Occipital lobe (tissue), 2 donors: ENCODE measurements around the gene RELN. TPM values are rescaled to one million over a fixed set of nuclear protein-coding genes. Genes with fewer than 3 reads are reported as not detected.

Experiments
- DNase-seq: peaks from one replicate; lab custom pipeline; 2025; lab: John Stamatoyannopoulos, UW
- total RNA-seq: library from RNA; depleted of rRNA; stranded (reverse); fragments of >200 nt; gene quantifications from one replicate; pipeline ENCODE4 v1.2.3, GENCODE V29; 2014

Gene RELN
- total RNA-seq, 1 donor from 2014 or later = 34.2 TPM

DNA sequence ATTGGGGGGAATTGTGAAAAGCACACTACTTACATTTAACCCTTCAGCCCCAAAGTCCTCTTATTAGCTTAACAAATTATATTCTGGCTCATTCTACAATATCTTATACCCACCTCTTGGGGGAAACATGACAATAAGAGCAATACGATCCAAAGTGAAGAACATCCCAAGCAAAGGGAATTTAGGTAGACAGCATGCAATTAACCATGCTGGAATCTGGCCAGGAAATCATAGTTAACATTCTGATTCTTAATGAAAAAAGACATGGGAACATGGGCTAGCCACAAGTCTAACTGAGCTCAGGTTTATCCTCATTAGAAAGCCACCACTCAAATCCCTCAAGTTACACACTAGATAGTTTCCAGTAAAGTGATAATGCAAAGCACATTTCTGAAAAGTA is 301.5 kb downstream of the RELN start:
- DNase-seq = no peak

DNA sequence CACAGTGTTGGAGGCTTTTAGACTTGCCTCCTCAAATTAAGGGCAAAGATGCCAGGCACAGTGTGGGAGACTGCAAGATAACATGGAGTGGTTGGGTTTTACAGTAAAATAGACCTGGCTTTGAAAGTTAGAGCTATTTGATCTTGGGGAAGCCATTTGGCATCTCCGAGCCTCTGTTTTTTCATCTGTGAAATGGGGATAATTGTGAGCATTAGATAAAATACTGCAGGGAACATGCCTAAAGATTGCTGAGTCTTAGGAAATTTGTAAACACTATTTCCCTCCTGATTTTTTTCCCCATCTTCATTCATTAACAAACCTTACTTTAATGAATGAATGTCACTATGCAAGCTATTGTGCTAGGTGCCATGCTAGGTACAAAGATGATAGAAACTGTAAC is 302.2 kb downstream of the RELN start:
- DNase-seq = no peak

DNA sequence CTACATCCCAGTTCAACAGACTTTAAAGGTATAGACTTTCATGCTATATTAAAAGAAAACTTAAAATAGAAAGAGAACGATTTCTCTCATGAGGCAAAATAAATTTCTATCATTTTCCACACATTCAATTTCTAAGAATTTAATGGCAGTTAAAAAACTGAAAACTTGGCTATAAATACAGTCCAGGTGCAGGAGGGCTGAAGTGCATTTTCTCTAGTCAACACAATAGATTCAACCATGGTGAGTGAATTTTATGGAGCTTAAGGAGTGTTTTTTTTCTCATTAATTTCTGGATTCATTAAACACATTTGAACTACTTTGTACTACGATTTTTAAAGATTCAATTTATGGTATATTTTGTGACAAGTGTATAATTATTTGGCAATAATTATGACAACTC is 302.7 kb downstream of the RELN start:
- no peak for DNase-seq

DNA sequence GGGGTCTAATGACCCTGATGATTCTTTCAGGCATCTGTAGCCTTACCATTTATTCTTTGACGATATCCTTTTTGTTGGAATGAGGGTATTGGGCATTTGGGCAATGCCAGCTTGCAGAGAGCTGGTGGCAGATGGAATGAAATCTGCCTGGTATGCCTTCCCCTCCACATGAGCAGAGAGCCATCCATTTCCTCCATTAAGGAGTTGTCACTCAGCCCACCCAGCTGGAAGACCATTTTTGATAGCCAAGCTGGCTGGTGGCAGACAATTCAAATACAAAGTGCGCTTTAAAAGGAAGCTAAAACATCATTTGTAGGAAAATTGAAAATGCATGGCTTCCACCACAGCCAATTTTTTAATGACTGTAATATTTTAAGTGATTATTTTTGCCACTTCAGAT is 303.4 kb downstream of the RELN start:
- no peak for DNase-seq

DNA sequence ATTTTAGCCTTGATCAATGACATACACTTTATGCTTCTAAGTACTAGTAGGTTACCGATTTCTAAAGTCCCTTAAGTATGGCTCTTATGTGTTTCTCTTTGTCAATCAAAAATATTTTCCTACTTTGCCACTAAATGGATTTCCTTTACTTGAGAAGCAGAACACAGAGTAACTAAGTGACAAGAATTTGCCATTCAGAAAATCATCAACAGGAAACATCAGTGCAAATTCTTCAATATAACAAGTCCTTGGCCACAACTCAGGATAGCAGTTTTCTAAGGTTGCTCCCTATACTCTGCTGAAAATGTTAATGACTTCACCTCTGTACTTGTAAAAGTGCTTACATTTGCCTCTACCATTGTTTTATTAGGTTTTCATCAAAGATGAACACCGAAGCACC is 303.8 kb downstream of the RELN start:
- DNase-seq = no peak

DNA sequence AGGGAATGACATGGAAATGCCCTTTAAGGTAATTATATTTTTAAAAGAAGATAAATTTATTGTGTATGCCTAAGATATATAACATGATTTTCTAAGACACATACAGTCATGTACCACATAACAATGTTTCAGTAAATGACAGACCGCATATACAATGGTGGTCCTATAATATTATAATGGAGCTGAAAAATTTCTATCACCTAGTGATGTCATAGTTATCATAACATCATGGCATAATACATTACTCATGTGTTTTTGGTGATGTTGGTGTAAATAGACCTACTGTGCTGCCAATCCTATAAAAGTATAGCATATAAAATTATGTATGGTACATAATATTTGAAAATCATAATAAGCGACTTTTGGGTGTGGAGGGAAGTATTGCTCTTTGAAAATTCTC is 306.1 kb downstream of the RELN start:
- no peak for DNase-seq

DNA sequence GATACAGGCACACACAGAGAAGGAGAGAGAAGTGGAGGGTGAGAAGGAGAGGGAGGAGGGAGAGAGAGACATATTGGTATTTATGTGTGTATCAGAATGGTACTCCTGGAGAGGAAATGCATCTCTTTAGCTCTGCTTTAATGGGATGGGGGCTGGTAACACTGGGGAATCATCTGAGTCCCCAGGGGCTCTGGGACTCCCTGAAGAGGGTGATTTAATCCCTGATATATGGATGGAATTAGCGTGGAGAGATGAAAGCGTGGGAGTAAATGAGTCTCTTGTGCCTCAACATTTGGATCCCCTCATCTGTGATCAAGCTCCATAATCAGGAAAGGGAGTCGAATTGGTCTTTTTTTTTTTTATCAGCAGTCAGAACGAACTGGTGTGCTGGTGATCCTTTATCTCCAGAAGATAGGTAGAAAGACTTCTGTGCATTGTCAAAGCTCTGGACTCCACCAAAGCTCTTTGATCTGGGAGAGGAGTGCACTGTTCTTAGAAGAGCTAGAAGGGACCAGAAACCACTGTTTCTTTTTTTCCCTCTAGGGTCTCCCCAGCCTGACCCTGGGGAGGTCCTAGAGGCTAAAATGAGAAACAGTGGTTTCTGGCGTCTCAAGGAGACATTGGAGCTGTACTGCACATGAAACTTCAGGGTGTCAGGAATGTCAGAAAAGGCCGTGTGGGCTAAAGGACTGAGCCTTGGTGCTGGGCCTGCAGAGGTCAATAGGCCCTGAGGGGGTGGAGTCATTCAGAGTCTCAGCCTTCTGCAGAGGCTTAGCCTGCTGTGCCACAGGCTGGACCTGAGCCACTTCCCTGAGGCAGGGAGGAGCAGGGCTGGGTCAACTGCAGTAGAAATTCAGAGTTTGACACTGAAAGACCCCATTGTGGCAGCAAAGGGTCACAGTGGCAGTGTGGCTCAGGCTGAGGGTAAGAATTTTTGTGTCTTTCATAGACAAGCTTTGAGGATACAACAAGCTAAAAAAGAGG is 309.0 kb downstream of the RELN start:
- DNase-seq = no peak

DNA sequence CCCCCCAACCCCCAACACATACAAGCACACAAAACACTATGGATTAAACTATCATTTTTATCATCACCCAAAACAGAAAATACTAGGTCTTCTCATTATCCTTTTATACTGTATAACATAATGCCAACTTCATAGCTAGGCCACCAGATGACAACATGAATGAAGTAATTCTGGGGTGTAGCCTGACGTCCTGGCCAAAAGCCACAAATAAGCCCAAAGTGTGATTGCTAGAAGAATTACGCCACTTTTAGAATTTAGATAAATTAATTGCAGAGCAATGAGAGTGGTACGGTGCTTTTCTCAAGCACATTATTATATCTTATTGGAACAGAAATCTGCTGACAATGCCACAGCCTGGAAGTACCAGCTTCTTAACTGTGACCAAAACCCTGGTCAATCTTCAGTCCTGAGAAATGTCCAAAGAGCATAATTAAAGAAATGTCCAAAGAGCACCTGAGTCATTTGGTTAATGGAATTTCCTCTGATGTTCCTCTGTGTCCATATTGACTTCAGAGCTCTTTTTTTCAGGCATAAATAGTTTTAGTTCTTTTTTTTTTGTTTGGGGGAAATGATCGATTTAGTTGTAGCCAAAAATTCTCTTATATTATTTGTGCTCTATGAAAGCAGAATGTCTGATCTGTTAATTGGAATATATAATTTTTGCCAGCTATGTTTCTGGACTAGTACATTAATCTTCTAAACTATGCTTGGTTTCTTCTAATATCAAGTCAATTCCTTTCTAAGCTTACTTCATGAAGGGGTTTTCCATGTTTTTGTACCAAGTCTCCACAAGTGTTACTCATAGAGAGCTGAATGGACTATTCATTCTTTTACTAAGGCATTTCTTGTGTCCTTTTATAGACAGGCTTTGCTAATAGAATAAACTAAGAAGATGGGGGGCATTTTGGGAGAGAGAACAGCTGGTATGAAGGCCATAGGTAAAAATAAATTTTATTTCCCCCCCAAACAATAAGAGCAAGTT is 310.0 kb downstream of the RELN start:
- no peak for DNase-seq

DNA sequence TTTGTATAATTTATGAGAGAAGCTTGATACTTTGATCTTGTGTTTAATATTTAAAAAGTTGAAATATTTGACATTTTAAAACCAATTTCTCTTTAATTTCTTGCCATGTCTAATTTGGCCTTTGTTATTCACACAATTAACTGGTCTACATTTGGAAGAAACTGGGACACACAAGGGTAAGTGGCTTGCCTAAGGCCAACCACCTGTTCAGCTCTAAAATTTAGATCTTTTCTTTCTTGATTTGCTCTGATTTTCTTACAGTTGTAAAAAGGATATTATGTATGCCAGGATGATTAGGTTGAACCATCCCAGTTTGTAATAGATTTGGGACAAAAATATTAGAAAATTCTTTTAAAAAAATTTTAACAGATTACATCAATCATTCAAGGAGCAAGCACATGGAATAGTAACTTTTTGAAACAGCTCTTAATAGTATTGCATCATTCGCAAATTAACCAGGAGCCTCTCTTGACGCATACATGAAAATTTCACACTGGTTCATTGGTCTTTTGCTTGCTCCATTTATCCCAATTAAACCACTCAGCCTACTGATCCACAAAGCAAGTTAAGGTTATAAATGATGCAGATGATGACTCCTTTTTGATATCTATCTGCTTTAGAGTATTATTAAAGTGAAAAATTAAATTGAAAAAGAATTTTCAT is 321.0 kb downstream of the RELN start:
- DNase-seq = no peak

DNA sequence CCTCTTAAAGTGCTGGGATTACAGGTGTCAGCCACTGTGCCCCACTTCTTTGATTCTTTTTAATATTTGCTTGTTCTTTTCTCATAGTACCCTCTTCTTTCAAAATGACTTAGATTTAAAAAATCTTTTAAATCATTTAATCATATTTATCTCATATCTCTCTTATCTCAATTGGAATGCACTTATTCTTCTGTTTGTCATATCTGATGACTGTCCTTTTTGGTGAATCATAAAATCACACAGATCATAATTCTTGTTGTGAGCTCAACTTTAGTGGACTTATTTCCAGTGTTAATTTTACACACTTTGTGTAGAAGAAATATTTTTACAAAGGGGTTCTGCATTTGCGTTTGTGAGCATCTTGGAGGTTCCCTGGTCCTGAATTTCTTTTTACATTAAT is 323.1 kb downstream of the RELN start:
- no peak for DNase-seq

DNA sequence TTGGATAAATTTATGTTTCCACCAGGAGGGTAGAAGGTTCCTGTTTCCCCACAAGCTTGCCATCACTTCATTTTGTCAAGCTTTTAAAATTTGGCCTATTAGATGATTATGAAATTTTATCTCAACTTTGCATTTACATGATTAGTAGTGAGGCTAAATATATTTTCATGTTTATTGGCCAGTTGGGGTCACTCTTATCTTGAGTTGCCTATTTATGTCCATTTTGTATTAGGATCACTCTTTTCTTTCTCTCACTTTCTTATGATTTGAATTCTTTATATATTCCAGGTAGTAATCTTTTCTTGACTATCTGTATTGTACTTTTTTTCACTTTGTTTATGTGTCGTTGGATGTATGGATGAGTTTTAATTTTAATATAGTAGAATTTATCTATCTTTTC is 324.9 kb downstream of the RELN start:
- no peak for DNase-seq

DNA sequence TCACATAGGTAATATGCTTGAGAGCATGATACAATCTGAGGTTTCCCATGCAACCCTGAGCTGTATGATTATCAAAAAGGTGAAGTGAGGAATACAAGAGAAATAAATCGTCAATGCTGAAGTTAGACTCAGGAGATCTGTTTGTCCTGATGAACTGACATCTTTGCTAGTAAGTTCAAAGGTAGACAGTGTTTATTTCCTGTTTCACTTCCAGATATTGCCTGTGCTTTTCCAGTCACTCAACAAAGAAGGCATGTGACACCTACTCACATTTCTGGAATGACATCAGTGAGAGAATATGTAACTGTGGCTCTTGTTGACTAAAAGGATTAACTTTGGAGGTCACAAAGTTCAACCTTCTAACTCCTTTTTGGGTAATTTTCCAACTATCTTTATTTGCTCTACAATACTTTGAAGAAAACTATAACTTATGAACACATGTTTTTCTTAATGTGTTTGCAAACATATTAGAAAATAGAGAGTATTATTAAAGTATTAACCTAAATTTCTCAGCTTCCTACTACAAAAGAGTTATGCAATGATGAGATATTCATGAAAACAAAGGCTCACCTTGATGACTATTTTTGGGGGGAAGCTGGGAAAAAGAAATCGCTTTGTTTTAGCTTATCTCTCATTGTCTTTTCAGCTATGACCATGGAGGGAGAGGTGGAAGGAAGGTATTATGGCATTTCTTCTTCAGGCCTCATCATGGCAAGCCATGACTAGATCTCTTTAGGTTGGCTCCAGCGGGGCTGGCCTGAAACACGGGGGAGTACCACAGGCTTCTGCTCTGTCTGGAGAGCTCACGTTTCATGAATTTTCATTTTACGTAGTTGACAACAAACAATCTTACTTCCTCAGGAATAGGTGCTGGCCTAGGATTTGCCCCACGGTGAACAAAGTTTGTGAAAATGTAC is 328.7 kb downstream of the RELN start:
- no peak for DNase-seq

DNA sequence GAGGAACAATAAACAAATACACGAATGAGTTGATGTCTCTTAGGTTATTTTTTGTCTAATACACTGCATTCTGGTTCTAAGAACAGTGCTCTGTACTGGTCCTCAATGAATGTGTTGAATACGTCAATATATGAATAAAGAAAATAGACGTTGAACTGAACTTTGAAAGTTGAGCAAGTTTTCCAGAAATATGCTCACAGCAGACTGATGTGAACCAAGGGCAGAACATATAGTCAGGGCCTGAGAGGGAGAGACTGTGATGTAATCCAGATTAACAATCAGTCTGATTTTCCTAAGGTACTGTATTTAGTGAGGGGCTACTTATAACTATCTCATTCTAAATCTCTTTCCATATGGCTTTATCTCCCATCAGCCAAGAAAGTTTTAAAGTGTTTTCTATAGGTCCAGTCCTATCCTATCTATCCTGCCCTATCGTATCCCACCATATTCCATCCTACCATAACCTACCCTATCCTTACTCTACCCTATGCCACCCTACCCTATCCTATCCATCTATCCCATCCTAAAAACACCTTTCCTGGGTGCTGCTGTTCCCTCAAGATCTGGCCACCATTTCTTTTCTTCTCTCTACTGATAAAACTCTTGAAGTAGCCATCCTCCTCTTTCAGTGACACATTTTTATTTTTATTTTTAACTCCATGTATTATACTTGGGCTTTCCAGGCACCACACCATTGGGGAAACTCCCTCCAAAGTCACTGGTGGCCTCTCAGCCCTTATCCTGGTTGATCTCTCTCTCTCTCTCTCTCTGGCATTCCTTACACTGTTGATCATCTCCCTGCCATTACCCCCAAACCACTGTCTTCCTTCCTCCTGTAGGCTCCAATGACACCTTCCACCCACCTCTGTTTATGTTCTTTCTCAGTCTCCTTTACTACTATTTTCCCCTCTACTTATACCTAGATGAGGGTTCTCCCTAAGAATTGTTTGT is 331.1 kb downstream of the RELN start:
- DNase-seq = no peak

DNA sequence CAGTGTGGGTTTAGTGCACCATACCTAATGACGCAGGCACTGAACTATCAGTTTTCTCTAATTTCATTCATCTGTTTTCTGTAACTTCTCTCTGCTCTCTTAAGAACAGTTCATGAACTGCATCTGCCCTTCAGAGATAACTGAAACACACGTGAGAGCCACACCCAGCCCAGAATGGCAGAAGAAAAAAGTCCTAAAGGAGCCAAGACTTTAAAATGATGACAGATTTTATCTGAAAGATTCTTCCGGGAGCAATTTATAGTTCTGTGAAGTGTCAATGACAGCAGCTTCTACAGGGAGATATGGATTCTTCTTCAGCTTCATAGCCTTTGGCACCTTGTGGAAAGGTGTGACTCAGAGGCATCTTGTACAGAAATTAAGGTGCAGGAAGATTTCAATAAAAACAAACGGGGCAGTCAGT is 332.0 kb downstream of the RELN start:
- DNase-seq = no peak

DNA sequence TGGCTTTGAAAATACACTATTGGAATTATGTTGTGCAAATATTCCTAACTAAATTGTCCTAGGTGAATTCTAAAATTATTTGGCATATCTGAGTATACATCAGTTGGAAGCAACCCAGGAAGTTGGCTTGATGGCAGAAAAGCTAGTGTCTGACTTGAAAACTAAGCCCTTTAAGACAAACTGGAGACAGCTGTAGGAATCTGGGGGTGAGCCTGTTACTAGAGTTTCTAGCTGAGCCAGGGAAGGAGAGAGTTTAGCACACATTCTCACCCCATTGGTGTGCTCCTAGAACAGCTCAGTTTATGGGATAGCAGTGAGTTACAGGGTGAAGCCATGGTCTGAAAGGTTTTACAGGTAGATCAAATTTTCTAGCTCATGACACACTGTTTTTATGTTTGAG is 333.2 kb downstream of the RELN start:
- DNase-seq = no peak

DNA sequence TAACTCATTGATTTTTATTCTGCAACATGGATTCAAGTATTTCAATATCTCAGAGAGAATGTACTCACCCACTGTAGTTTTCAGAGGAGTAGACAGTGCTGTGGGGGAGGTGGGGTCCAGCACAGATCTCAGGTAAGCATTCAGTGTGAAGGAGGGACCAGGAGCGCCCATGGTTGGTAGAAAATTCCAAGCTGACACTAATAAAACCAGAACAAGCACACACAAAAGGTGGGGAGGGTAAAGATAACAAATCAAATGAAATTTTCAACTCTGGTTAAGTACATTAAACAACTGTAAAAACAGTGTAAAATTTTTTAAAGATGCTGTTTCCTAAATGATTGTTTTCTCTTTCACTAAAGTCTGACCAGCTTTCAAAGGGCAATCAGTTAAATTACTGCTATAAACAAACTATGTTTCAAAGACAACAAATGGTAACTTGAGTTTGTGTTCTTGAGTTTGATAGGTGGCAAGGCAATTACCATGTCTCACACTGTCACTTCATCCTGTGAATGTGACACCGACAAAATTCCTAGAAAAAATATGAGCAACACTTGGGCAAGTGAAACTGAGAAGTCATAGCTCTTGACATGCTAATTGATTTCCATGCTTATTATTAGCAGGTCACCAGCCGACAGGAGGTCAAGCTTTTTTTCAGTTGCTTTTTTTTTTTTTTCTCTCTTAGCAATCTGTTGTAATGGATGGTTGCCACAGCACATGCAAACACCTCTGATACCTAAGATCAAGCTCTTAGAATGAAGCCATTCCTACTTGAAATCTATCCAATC is 337.7 kb downstream of the RELN start:
- DNase-seq = no peak

DNA sequence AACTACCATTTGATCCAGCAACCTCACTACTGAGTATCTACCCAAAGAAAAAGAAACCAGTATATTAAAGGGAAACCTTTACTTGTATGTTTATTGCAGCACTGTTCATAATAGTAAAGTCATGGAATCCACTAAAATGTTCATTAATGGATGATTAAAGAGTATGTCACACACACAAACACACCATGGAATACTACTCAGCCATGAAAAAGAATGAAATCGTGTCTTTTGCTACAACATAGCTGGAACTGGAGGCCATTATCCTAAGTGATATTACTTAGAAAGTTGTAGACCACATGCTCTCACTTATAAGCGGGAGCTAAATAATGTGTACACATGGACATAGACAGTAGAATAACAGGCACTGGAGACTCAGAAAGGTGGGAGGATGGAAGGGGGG is 340.4 kb downstream of the RELN start:
- no peak for DNase-seq

DNA sequence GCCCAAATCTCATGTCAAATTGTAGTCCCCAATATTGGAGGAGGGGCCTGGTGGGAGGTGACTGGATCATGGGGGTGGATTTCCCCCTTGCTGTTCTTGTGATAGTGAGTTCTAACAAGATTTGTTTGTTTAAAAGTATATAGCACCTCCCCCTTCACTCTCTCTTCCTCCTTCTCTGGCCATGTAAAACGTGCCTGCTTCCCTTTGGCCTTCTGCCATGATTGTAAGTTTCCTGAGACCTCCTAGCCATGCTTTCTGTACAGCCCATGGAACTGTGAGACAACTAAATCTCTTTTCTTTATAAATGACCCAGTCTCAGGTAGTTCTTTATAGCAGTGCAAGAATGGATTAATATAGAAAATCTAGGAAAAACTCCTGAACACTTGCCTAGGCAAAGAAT is 341.3 kb downstream of the RELN start:
- DNase-seq = no peak

DNA sequence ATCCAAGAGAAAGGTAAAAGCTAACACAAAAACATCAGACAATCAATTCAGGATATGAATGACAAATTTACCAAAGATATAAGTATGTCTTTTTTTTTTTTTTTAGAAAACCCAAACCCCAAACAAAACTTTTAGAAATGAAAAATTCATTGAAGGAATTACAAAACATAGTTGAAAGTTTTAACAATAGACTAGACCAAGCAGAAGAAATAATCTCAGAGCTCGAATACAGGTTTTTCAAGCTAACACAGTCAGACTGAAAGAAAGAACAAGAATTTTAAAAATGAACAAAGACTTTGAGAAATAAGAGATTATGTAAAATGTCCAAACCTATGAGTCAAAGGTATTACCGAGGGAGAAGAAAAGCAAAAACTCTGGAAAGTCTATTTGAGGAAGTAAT is 345.1 kb downstream of the RELN start:
- DNase-seq = no peak
